ENCODE measurements around the gene EIF2A. TPM values are rescaled to one million over a fixed set of nuclear protein-coding genes. Genes with fewer than 3 reads are reported as not detected.

EIF2A gene
- total and polyA plus RNA-seq, 2 of the 13 experiments (the other 11 are each of a cell fraction or from before 2014, with no cell fraction given), result 124 to 139 TPM

- no peak for TF ChIP-seq SNAPC4 (CRISPR knock-in tag; IDR thresholded peaks at IDR 0.05)
- no peak for TF ChIP-seq ZFP36 (IDR thresholded peaks at IDR 0.05; ENCODE audit: borderline replicate concordance, low read depth, low read length, partially characterized antibody)
- no peak; the same call in 1 of the 2 replicates for TF ChIP-seq HINFP (CRISPR knock-in tag; IDR thresholded peaks at IDR 0.05; ENCODE audit: low read depth)
- no peak for TF ChIP-seq SNRNP70 (IDR thresholded peaks at IDR 0.05; ENCODE audit: low read depth, low read length)
- no peak for TF ChIP-seq MBNL3 (CRISPR knock-in tag; conservative IDR thresholded peaks at IDR 0.05)
- TF ChIP-seq TRIM24 (CRISPR knock-in tag; IDR thresholded peaks at IDR 0.05), result no peak
- peak; percentile 90 for TF ChIP-seq BORCS8-MEF2B (CRISPR knock-in tag; IDR thresholded peaks at IDR 0.05)
- TF ChIP-seq ZBTB4 (CRISPR knock-in tag; IDR thresholded peaks at IDR 0.05; ENCODE audit: borderline replicate concordance), result 0 out of 2 replicates have a peak, but pooled peaks have one; percentile 39
- 0 out of 2 replicates have a peak, but pooled peaks have one; percentile 69 for TF ChIP-seq ZNF256 (CRISPR knock-in tag; conservative IDR thresholded peaks at IDR 0.05)
- no peak; the same call in 1 of the 2 replicates for TF ChIP-seq ZBTB3 (CRISPR knock-in tag; IDR thresholded peaks at IDR 0.05; ENCODE audit: borderline replicate concordance, low read depth)
- TF ChIP-seq ZBTB38 (CRISPR knock-in tag; IDR thresholded peaks at IDR 0.05), result peak; percentile 62; the same call in 1 of the 2 replicates
- no peak for TF ChIP-seq ATM (IDR thresholded peaks at IDR 0.05; ENCODE audit: borderline replicate concordance)
- TF ChIP-seq ZNF781 (CRISPR knock-in tag; IDR thresholded peaks at IDR 0.05; ENCODE audit: borderline replicate concordance, not compliant biosample characterization), result peak; percentile 92
- TF ChIP-seq ZNF264 (CRISPR knock-in tag; IDR thresholded peaks at IDR 0.05), result peak; percentile 79
- TF ChIP-seq SRSF4 (IDR thresholded peaks at IDR 0.05; ENCODE audit: low read depth, low read length, poor library complexity, severe bottlenecking), result no peak
Measured at GRCh38 chr3:150603153-150603979, 56.8 kb downstream of the EIF2A start, which contains the start of gene SELENOT (continued).
